Kasumi-1 (cell line): ENCODE measurements around the gene STK32C.

Experiments used
- DNase-seq, 2 experiments: peaks; one replicate each; lab custom pipeline; 2025; lab: John Stamatoyannopoulos, UW

STK32C gene

GRCh38 chr10:132209978-132210530 lies 97.7 kb downstream of the STK32C start:
- no peak for DNase-seq

GRCh38 chr10:132209130-132209529 lies 98.6 kb downstream of the STK32C start:
- DNase-seq, result no peak

DNA sequence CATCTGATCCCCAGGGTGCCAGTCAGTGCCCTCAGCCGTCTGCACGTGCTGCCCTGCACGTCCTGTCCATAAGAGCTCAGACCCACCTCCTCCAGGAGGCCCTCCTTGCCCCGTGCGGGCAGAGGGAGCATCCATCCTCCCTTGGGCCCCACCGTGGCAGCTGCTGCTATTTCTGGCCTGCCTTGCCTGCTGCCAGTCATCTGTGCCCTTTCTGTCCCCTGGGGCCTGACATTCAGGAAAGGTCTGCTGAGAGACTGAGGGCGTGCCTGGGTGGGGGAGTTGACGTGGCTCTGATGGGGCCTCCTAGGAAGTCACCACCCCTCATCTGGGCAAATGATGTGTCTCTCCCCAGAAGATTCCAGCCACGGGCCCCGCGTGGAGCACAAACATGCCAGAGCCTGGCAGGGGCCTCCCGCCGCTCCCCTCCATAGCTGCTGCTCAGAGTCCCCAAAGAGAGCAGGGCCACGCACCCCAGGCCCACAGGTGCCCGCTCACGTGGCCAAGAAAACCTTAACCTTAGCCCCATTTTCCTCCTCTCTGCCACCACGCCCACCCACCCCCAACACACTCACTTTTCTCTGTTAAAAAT lies 99.2 kb downstream of the STK32C start:
- no peak for DNase-seq

DNA sequence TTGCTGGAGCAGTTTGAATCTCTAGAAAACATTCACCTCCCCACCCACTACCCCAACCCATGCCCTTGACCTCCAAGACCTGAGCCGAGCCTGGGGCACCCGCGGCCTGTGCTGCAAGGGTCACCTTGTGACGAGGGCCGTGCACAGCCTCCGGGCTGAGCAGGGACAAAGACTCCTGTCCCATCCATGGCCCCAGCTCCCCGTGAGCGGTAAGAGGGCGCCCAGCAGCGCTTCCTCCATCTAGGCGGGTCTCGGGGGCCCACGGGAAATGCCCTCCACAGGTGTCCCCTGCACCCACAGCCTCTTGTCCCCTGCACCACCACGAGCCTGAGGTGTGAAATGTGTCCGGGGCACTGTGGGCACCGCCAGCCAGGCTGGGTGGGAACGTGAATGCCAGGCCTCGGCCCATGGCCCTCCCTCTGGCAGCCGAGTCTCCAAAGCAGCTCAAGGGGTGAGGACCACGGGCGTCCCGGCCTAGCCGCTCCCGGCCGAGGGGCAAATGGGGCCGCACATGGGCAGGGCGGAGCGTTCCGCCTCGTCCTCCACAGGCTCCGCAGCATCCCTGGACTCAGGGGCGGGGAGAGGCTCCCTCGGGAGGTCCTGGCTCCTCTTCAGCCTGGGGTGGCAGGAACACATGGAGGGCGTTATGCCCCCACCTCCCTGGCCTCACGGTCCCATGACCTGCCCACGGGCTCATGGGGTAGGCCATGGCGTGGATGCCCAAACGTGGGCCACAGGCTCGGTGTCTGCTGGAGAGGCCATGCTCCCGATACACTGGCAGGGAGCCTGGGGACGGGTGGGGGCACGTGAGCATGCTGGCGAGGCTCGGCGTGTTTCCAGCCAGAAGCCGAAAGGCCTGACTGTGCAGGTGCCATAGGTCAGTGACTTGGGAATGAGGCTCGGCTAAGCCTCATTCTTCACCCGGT lies 100.0 kb downstream of the STK32C start:
- no peak for DNase-seq

DNA sequence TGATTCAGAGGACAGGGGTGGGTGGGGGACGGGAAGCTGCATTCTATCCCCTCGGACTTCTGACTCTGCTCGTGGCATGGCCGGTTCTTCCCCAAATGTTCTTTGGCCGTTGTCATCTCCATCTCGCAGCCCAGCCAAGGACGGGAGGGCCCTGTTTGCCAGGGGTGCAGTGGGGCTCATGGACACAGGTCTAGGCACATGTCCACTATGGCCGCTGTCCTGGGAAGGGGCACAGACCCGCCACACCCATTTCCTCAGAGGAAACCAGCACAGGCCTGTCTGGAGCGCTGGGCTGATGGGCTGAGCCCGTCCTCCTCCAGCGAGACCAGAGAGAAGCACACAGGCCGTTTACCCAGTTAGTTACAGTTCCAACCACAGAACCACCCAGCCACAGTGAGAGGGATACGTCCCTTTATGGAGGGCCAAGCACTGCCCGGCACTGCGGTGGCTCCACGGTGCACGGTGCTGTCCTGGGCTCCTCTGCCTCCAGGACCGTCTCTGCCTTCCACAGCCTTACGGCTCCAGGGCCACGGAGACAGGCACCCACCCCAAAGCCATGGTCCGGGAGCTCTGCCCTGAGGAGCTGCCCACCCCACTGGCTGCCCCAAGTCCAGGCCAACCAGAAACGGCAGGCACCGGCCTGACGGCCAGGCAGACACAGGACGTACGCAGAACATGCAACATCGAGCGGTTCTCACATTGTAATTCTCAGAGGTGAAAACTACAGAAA lies 100.8 kb downstream of the STK32C start:
- no peak for DNase-seq

- DNase-seq, result no peak
These were observed 101.4 kb downstream of the STK32C start for GRCh38 chr10:132206377-132206745.

DNA sequence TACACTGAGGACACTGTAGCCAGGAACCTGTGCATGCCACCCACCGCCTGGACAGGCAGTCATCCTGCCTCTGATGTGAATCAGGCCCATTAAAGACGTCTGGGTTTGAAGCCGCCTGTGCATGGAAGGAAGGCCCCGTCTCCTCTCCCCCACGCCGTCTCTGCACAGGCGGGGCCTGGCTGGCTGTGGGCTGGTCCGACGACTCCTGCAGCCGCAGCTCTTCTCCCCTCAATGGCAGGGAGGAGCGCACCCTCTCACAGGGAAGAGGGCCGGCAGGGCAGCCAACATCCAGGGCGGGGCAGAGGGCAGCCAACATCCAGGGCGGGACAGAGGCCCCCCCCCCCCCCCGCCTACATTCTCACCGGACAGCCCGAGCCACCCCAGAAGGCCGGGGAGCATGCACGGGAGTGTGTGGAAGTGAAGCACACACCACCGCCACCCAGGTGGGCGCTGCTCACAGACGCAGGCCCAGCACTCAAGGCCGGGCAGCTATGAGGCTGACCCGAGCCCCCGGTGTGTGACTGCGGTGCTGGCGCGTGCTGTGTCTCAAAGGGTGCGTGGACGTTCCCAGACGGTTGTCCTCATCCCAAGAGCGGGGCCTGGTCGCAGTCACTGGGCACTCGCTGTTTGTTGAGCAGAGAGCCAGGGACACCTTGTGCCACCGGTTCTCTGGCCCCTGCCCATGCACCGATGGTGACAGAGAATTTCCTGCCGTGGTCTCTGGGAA lies 101.9 kb downstream of the STK32C start:
- DNase-seq, result no peak

DNA sequence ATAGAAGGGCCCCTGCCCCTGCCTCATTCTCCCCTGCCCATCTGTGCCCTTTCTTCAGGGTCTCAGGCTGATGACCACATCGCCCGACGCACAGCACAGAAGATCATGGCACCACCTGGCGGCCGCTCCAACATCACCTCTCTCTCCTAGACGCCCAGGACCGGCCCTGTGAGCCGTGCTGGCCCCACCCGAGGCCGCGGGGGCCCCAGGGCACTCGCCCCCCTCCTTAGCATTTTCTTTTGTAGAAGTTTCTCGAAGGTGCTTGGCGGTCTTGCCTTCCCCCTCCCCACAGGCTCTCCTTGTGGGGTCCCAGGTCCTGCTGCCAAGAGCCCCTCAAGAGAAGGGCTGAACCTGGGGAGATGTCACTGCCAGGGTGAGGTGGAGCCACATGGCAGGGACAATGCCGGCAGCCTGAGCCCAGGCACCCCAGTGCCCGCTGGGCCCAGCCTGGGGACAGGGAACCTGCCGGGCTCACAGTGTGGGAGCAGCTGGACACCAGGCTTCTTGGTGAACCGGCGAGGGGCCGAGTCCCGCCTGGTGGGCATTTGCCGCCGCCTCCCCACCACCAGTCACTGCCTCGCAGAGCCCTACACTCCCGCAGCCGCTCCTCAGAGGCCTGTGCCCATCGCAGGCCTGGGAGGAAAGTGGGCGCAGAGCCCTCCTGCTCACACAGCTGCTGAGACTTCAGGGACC lies 102.8 kb downstream of the STK32C start:
- DNase-seq, result no peak

- DNase-seq, result no peak
These were observed 103.5 kb downstream of the STK32C start for GRCh38 chr10:132204078-132204780.

- DNase-seq, result no peak
These were observed 104.3 kb downstream of the STK32C start for GRCh38 chr10:132203256-132204077.

DNA sequence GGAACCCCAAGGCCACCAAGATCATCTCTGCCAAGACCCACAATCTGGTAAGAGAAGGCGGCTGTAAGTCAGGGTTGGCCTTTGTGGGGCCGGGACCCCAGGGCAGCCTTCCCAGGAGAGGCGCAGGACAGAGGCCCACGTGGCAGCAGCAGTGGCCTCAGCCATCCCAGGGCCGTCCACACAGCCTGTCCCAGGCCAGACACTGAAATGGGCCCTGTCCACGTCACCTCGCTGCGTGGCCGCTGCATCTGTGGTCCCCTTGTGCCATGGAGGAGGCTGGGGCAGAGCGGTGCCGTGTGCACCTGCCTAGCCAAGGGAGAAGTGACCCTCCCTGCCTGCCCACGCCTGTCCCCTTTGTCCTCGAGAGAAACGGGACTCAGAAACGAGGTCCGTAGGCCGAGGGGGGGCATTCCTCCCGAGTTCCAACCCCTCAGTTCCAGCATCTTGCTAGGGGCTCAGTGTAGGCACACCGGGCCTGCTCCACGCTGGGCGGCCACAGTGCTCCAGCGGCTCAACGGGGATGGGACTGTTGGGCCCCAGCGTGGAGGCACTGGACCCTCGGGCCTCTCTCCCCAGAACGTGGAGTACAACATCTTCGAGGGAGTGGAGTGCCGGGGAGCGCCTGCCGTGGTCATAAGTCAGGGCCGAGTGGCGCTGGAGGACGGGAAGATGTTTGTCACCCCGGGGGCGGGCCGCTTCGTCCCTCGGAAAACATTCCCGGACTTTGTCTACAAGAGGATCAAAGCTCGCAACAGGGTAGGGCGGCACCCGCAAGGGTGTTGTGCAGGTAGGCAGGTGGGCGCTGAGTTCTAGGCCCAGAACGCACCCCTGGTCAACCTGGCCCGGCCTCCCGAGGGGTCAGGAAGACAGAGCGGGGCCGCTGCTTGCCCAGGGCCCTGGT lies 105.4 kb downstream of the STK32C start:
- DNase-seq, result no peak

DNA sequence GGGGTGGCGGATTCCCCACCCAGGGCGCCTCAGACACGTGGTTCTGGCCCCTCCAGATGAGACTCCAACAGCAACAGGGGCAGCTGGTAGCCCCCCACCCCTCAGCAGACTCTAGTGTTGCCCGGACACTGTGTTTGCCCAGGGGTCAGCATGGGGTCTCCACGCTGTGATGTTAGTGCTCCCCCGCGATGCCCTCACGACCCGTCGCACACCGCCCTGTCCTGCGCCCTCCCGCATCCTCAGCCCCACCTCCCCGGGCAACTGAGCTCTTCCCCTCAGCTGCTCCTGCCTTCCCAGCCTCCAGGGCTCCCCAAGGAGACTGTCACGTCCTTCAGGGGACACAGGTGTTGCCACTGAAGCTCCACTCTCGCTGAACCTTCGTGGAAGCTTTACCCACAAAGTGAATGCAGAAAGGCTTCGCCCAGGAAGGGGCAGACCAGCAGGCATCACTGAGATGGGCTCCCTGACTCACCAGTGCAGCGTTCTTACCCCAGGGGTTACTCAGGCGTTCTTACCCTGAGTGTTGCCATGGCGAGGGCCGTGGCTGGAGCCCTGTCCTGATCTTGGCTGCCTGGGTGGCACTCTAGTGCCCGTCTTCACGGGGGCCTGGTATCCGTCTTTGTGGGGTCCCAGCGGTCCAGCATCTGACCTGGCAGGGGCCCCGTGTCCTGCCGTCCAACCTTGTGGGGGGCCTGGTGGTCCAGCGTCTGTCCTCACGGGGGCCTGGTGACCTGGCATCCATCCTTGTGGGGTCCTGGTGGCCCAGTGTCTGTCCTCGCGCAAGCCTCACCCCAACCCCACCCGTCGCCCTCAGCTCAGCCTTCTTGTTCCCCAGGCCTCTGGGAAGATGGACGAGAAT lies 106.4 kb downstream of the STK32C start:
- no peak for DNase-seq

DNA sequence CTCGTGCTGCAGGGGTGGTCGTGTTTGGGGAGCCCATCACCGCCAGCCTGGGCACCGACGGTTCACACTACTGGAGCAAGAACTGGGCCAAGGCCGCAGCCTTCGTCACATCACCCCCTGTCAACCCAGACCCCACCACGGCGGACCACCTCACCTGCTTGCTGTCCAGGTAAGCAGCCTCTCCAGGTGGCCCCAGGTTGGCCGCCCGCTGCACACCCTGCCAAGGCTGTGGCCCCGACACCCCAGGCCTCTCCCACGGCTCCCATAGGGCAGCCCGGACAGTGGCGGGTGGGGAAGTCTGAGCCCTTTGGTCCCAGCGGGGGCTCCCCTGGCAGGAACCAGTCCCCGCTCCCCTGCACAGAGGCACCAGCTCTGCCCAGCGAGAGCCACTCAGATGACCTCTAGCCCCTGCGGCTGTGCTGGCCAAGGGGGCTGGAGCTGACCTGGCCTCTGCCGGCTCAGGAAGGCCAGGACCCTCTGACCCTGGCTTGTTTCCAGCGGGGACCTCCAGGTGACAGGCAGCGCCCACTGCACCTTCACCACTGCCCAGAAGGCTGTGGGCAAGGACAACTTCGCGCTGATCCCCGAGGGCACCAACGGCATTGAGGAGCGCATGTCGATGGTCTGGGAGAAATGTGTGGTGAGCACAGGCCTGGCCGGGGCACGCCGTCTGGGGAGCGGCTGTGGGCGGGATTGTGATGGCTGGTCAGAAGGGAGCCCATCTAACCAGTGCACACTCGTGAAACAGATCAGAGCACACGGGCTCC lies 107.2 kb downstream of the STK32C start:
- no peak for DNase-seq

GRCh38 chr10:132199854-132200311 lies 107.9 kb downstream of the STK32C start:
- DNase-seq, result no peak

DNA sequence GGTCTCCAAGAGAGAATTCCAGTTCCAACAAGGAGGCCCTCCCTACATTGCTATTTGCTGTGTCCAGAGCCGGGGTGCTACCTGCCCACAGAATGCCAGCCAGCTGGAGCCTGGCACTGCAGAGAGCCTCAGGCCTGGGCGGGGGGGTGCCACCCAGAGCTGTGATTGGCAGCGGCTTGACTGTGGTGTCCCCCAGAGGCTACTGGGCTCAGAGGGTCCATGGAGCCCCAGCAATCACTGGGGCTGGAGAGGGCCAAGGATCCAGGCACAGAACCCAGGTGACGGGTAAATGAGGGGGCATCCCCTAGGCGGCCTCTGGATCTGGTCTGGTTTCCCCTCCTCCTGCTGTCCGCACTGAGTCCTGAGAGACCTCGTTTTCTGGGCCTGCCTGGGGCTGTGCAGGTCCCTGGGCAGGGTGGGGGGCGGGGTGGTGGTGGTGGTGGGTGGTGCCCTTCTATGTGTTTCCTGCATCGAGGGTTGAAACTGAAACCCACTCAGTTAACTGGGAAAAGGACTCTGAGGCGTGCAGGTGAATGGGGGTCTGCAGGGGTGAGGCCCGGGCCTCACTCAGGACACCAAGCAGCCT lies 108.4 kb downstream of the STK32C start:
- DNase-seq, result no peak

GRCh38 chr10:132198381-132199181 lies 109.2 kb downstream of the STK32C start:
- no peak for DNase-seq
